ENCODE measurements around the gene MAFF.

Gene MAFF

GRCh38 chr22:38201371-38201710, 453 bp upstream of the MAFF start:
- no peak for TF ChIP-seq CTCF (IDR thresholded peaks at IDR 0.05; ENCODE audit: low read depth, low read length)
- H3K4me3 ChIP-seq (ENCODE audit: low read depth, low read length) = peak overlapping the region; percentile 48

DNA sequence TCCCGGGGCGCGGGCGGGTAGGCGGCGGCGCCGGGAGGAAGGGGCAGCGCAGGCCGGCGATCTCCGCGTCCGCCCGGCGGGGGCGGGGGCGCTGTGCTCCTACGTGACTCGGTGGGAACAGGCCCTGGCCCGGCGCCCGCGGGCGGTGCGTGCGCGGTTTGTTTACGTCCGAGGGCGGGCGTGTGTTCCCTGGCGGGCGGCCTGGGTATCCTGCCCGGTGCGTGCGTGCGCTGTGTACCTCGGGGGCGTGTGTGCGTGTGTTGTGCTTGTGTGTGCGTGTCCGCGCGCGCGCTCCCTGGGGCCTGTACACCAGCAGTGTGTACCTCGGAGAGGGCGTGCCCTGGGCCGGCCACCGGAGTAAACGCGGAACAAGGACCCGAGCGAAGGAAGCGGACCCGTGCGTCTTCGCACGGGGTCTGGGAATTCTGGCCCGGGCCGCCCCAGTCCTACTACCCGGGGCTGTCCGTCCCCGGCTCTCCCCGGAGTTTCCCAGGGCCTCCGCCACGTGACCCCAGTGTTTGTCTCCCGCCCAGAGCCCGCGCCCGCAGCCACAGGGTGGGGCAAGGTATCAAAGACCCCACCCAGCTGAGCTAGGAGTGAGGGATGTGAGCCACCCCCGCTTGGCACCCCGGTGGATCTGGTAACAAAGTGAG, 769 bp downstream of the MAFF start:
- TF ChIP-seq CTCF (IDR thresholded peaks at IDR 0.05; ENCODE audit: low read depth, low read length) = no peak
- H3K4me3 ChIP-seq (ENCODE audit: low read depth, low read length) = peak overlapping the region; percentile 69

DNA sequence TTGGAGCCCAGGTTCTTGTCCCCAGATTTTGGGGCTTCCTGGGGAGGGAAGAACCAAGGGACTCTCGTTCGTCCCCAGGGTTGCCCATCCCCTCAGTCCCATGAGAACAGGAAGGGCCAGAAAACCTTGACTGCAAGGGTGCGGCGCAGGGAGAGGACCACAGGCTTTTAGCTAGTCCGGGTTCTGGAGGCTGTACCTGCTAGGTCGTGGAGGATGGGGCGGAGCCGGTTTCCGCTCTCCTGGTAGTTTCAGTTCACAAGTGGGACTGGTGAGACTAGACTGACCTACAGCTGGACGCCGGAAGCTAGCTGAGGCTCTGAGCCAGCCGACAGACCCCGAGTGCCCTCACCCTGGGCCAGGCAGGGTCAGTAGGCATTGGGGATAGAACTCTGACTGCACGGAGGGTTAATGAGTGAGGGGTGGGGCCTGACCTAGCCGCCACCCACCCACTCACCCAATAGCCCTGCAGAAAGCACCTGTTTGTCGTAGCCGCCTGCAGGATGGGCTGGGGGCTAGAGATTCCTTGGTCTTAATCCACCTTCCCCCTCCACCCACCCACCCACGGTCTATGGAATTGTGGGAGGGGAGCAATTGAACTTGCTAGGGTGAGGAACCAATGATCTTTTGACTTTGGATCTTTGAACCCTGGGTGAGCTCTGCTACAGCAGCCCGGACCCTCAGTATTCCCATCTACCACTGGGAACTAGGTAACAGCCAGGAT, 1.5 kb downstream of the MAFF start:
- no peak for TF ChIP-seq CTCF (IDR thresholded peaks at IDR 0.05; ENCODE audit: low read depth, low read length)
- peak overlapping the region; percentile 69 for H3K4me3 ChIP-seq (ENCODE audit: low read depth, low read length)

- peak overlapping the region; percentile 69 for H3K4me3 ChIP-seq (ENCODE audit: low read depth, low read length)
- TF ChIP-seq CTCF (IDR thresholded peaks at IDR 0.05; ENCODE audit: low read depth, low read length) = no peak
These were observed 2.2 kb downstream of the MAFF start for GRCh38 chr22:38203855-38204514.

- TF ChIP-seq CTCF (IDR thresholded peaks at IDR 0.05; ENCODE audit: low read depth, low read length) = no peak
- H3K4me3 ChIP-seq (ENCODE audit: low read depth, low read length) = peak overlapping the region; percentile 24
These were observed 3.0 kb downstream of the MAFF start for GRCh38 chr22:38204784-38205183.

DNA sequence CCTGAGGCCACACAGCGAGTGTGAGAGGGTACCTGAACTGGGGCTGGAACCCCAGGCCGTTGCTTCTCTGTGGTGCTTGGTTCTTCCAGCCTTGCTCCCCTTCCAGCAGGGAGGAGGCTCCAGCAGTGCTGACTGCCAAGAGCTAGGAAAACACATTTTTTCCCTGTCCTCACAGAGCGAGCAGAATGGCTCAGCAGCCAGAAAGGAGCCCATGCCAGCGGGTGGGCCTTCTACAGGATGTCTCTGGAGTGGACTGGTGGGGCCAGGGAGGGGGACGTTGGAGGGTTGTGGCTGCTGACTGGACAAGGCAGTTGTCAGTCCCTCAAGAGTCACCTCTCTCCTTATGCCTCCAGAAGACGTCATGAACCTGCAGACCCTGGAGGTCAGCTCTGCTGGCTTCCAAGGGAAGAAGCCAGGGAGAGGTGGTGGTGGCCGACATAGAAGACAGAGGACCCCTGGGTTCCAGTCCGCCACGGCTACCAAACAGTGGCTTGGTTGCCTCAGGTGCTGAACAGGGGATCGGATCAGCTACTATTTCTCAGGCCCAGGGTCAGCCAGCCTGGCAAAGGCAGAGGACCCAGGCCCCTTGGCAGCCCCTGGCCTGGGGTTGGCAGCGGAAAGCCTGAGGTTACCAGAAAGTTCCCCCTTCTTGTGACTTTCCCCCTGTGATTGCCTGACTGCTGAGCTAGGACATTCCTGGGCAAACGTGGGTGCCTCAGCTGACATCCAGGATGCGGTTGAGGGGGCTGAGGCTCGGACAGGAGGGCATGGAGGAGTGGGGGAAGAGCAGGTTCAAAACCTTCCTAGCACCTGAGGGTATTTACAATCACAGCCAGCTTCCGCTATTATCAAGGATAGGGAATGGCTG, 3.7 kb downstream of the MAFF start:
- H3K4me3 ChIP-seq (ENCODE audit: low read depth, low read length) = peak overlapping the region; percentile 24
- no peak for TF ChIP-seq CTCF (IDR thresholded peaks at IDR 0.05; ENCODE audit: low read depth, low read length)
